ENCODE measurements around the gene AP1S3.

- TF ChIP-seq EZH2 (IDR thresholded peaks at IDR 0.05) (no peak), POLR2AphosphoS5 (IDR thresholded peaks at IDR 0.05; ENCODE audit: borderline replicate concordance, low read depth, low read length) (no peak), FOXP2 (optimal IDR thresholded peaks at IDR 0.05; ENCODE audit: control extremely low read depth, extremely low read length, insufficient read depth) (no peak)
Observed at GRCh38 chr2:223759569-223760430, 77.6 kb downstream of the AP1S3 start.
